Suprapubic skin (tissue), 4 donors: Measurements from ENCODE around the gene TLCD3B.

ENCODE experiments used
- POLR2A ChIP-seq, 2 donors: fragments of 450-650 bp; IDR thresholded peaks; one replicate each; pipeline ENCODE4 v1.6.1; 2017; ENCODE audit warnings: antibody characterized with exemption in 2 of 2, mild to moderate bottlenecking in 2 of 2, moderate library complexity in 2 of 2
- POLR2AphosphoS5 ChIP-seq, 3 donors: sonication (generic); formaldehyde crosslinking; IDR thresholded peaks; one replicate each; pipeline ENCODE4 v1.6.1; 2017; ENCODE audit warnings: antibody characterized with exemption in 3 of 3
- TF ChIP-seq, protein P1 (sequence below), 2 donors: fragments of 200-600 bp in 1 of 2; fragments of 450-650 bp in 1 of 2; sonication (generic) in 1 of 2; IDR thresholded peaks; one replicate each; pipeline ENCODE4 v1.5.1; 2016 to 2019; ENCODE audit warnings: antibody characterized with exemption in 2 of 2, mild to moderate bottlenecking in 1 of 2, moderate library complexity in 1 of 2

DNA sequence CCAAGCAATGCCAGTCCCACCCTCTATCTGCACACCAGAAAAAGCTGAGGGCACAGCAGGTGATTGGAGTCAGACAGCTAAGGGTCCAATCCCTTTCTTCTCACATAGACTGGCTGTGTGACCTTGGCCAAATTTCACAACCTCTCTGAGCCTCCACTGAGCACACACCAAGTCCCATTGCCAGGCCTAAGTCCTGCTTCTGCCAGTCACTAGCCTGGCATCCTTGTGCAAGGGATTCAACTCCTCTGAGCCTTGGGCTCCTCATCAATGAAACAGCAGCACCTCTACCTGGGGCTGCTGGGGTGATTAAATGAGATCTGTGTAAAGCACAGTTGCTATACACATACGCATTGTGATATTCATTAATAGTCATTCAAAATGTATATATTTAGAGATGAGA lies 15.5 kb upstream of the TLCD3B start:
- no peak for TF ChIP-seq POLR2AphosphoS5 (IDR thresholded peaks at IDR 0.05)
- no peak for TF ChIP-seq POLR2A (IDR thresholded peaks at IDR 0.05)
- TF ChIP-seq, protein P1, sequence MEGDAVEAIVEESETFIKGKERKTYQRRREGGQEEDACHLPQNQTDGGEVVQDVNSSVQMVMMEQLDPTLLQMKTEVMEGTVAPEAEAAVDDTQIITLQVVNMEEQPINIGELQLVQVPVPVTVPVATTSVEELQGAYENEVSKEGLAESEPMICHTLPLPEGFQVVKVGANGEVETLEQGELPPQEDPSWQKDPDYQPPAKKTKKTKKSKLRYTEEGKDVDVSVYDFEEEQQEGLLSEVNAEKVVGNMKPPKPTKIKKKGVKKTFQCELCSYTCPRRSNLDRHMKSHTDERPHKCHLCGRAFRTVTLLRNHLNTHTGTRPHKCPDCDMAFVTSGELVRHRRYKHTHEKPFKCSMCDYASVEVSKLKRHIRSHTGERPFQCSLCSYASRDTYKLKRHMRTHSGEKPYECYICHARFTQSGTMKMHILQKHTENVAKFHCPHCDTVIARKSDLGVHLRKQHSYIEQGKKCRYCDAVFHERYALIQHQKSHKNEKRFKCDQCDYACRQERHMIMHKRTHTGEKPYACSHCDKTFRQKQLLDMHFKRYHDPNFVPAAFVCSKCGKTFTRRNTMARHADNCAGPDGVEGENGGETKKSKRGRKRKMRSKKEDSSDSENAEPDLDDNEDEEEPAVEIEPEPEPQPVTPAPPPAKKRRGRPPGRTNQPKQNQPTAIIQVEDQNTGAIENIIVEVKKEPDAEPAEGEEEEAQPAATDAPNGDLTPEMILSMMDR (IDR thresholded peaks at IDR 0.05), result no peak
